PFSK-1 (cell line): ENCODE data around the gene FAM20C.

Experiments used
- POLR2AphosphoS5 ChIP-seq: IDR thresholded peaks from 2 replicates; pipeline ENCODE4 v1.6.1; 2012; ENCODE audit warnings: low read depth, mild to moderate bottlenecking, control low read depth, low read length, moderate library complexity
- REST ChIP-seq, 2 experiments: IDR thresholded peaks; 2 replicates each; pipeline versions ENCODE4 v1.6.1 to v1.8.0; 2011 to 2012; ENCODE audit warnings: low read depth in 2 of 2, low read length in 2 of 2, control low read depth in 1 of 2, inconsistent platforms in 1 of 2, mild to moderate bottlenecking in 1 of 2, moderate library complexity in 1 of 2; ENCODE audit not compliant: insufficient read depth in 1 of 2
- TAF1 ChIP-seq: IDR thresholded peaks from 2 replicates; pipeline ENCODE4 v1.6.1; 2012; ENCODE audit warnings: low read length, control low read depth, borderline replicate concordance; ENCODE audit not compliant: insufficient read depth

GRCh38 chr7:232410-233248 lies 40.3 kb downstream of the FAM20C start:
- TF ChIP-seq TAF1 (no peak), POLR2AphosphoS5 (no peak), REST (IDR thresholded peaks at IDR 0.05; ENCODE audit: insufficient read depth in 1 of 2, low read depth in 2 of 2, low read length in 2 of 2) (no peak)
